ENCODE results near the gene PUS1.

PUS1 gene

GRCh38 chr12:131903270-131904255 lies 25.5 kb upstream of the PUS1 start:
- no peak for TF ChIP-seq CTCF (IDR thresholded peaks at IDR 0.05; ENCODE audit: low read depth, low read length, missing control alignments)
- DNase-seq (ENCODE audit: low read depth) = no peak
- in situ Hi-C loops (cut with HindIII; ENCODE audit: low sequenced_read_pairs) = no loop called here
- no peak overlapping the region for H3K4me3 ChIP-seq (ENCODE audit: low read depth, low read length)

DNA sequence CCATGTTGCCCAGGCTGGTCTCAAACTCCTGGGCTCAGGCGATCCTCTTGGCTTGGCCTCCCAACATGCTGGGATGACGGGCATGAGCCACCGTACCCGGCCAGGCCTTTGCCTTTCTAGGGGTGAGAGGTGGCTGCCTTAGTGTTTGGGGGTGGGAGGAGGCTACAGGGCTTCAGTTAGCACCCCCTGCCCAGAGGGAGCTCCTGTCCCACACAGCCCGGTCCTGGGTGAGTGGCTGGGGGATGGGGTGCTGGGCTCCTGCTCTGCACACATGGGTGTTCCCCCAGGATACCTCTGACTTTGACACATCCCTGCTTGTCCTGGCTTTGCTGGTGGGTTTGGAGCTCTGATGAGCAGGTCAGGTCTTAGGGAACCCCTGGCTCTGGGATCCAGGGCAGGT lies 24.7 kb upstream of the PUS1 start:
- in situ Hi-C loops (cut with HindIII; ENCODE audit: low sequenced_read_pairs) = no loop called here
- no peak for DNase-seq (ENCODE audit: low read depth)
- no peak for TF ChIP-seq CTCF (IDR thresholded peaks at IDR 0.05; ENCODE audit: low read depth, low read length, missing control alignments)
- H3K4me3 ChIP-seq (ENCODE audit: low read depth, low read length) = no peak overlapping the region

DNA sequence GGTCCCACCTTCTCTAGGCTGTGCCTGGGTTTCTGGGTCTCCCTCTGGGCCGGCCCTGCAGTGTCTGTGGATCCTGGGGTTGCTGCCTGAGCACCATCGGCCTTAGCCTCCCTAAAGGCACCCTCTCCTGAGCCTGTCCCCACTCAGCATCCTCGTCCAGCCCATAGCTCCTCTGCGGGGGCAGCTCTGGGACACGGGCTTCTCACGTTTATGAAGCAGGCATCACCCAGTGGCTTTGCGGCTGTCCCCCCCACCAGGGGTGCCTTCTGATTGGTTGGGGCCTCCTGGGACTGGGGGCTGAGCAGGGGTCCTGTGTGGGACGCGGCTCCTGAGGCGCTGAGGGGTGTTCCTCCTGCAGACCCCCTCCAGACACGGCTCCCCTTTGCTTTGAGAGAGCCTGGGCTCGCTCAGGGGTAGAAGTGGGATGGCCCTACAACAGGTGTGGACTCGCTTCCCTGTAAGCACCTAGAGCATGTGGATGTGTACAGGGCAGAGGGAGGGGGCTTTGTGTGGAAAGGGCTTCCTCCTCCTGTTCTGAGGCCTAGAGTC lies 23.9 kb upstream of the PUS1 start:
- in situ Hi-C loops (cut with HindIII; ENCODE audit: low sequenced_read_pairs) = no loop called here
- DNase-seq (ENCODE audit: low read depth) = no peak
- H3K4me3 ChIP-seq (ENCODE audit: low read depth, low read length) = no peak overlapping the region
- no peak for TF ChIP-seq CTCF (IDR thresholded peaks at IDR 0.05; ENCODE audit: low read depth, low read length, missing control alignments)

GRCh38 chr12:131905630-131906091 lies 23.4 kb upstream of the PUS1 start:
- no peak overlapping the region for H3K4me3 ChIP-seq (ENCODE audit: low read depth, low read length)
- in situ Hi-C loops (cut with HindIII; ENCODE audit: low sequenced_read_pairs) = no loop called here
- TF ChIP-seq CTCF (IDR thresholded peaks at IDR 0.05; ENCODE audit: low read depth, low read length, missing control alignments) = no peak
- no peak for DNase-seq (ENCODE audit: low read depth)

- H3K4me3 ChIP-seq (ENCODE audit: low read depth, low read length) = no peak overlapping the region
- in situ Hi-C loops (cut with HindIII; ENCODE audit: low sequenced_read_pairs) = no loop called here
- DNase-seq (ENCODE audit: low read depth) = no peak
- no peak for TF ChIP-seq CTCF (IDR thresholded peaks at IDR 0.05; ENCODE audit: low read depth, low read length, missing control alignments)
Observed at GRCh38 chr12:131907379-131908091, 21.5 kb upstream of the PUS1 start.
